Loucy (cell line): Measurements from ENCODE around the gene TP73.

ENCODE experiments used
- H2AFZ ChIP-seq: fragments of 200-600 bp; sonication (generic); 2 replicates; pipeline ENCODE4 v1.6.0; 2016; ENCODE audit warnings: antibody characterized with exemption, mild to moderate bottlenecking, low read length, moderate library complexity
- H3F3A ChIP-seq: fragments of 200-600 bp; 2 replicates; pipeline ENCODE4 v1.6.0; 2016; ENCODE audit warnings: antibody characterized with exemption, low read depth, mild to moderate bottlenecking
- H3K27me3 ChIP-seq: fragments of 200-600 bp; sonication (generic); 2 replicates; pipeline ENCODE4 v1.6.1; 2014; ENCODE audit warnings: low read length, mild to moderate bottlenecking; ENCODE audit not compliant: insufficient read depth, poor library complexity, severe bottlenecking
- H3K36me3 ChIP-seq: fragments of 200-600 bp; sonication (generic); 2 replicates; pipeline ENCODE4 v1.6.1; 2016; ENCODE audit warnings: low read length; ENCODE audit not compliant: insufficient read depth
- H3K4me1 ChIP-seq: fragments of 200-600 bp; sonication (generic); 2 replicates; pipeline ENCODE4 v1.5.1; 2014; ENCODE audit warnings: low read length, mild to moderate bottlenecking; ENCODE audit not compliant: insufficient read depth, poor library complexity, severe bottlenecking
- H3K4me2 ChIP-seq: fragments of 200-600 bp; sonication (generic); 2 replicates; pipeline ENCODE4 v1.6.0; 2014; ENCODE audit warnings: antibody characterized with exemption, low read length, low read depth, mild to moderate bottlenecking; ENCODE audit not compliant: poor library complexity, severe bottlenecking
- H3K4me3 ChIP-seq: fragments of 200-600 bp; sonication (generic); 2 replicates; pipeline ENCODE4 v1.5.1; 2014; ENCODE audit warnings: low read length, mild to moderate bottlenecking, mixed read lengths; ENCODE audit not compliant: poor library complexity, severe bottlenecking
- H3K79me2 ChIP-seq: fragments of 200-600 bp; sonication (generic); 2 replicates; pipeline ENCODE4 v1.6.1; 2014; ENCODE audit warnings: low read length; ENCODE audit not compliant: insufficient read depth
- H3K9ac ChIP-seq: fragments of 200-600 bp; sonication (generic); 2 replicates; pipeline ENCODE4 v1.6.0; 2014; ENCODE audit warnings: mild to moderate bottlenecking, low read depth, low read length, moderate library complexity; ENCODE audit not compliant: poor library complexity, severe bottlenecking
- H3K9me2 ChIP-seq: fragments of 200-600 bp; sonication (generic); replicated peaks from 2 replicates; pipeline ENCODE4 v1.6.1; 2016; ENCODE audit warnings: low read depth, low read length, mixed read lengths
- H3K9me3 ChIP-seq: fragments of 200-600 bp; sonication (generic); 2 replicates; pipeline ENCODE4 v1.6.1; 2014; ENCODE audit warnings: mild to moderate bottlenecking, antibody characterized with exemption, low read length, low read depth; ENCODE audit not compliant: insufficient read depth
- H4K20me1 ChIP-seq: fragments of 200-600 bp; sonication (generic); 2 replicates; pipeline ENCODE4 v1.6.0; 2014; ENCODE audit warnings: antibody characterized with exemption, low read length, mild to moderate bottlenecking; ENCODE audit not compliant: insufficient read depth, poor library complexity, severe bottlenecking
- EZH2phosphoT487 ChIP-seq: fragments of 200-600 bp; IDR thresholded peaks from 2 replicates; pipeline ENCODE4 v1.6.1; 2018; ENCODE audit warnings: antibody characterized with exemption, mild to moderate bottlenecking, moderate library complexity, borderline replicate concordance
- TF ChIP-seq, protein P1 (sequence below): fragments of 200-600 bp; sonication (generic); conservative IDR thresholded peaks from 2 replicates; pipeline ENCODE4 v1.5.1; 2014; ENCODE audit warnings: mild to moderate bottlenecking, antibody characterized with exemption, low read length

TP73 gene

DNA sequence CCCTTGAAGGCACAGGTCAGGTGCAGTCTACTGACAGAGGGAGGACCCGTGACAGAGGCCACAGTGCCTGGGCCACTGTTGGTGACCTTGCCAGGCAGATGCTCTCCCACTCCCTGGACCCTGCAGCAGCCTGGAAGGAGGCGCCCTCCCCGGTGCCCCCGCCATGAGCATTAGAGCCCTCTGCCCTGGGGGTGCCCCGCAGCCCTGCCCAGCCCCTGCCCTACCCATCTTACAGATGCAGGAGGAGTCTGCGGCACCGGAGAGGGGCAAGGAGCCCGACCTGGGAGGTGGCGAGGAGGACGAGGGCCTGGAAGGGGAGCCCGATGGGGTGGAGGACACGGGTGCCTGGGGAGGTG, 110.5 kb downstream of the TP73 start:
- H3K27me3 ChIP-seq = no peaks in the 10 kb centered on the region

DNA sequence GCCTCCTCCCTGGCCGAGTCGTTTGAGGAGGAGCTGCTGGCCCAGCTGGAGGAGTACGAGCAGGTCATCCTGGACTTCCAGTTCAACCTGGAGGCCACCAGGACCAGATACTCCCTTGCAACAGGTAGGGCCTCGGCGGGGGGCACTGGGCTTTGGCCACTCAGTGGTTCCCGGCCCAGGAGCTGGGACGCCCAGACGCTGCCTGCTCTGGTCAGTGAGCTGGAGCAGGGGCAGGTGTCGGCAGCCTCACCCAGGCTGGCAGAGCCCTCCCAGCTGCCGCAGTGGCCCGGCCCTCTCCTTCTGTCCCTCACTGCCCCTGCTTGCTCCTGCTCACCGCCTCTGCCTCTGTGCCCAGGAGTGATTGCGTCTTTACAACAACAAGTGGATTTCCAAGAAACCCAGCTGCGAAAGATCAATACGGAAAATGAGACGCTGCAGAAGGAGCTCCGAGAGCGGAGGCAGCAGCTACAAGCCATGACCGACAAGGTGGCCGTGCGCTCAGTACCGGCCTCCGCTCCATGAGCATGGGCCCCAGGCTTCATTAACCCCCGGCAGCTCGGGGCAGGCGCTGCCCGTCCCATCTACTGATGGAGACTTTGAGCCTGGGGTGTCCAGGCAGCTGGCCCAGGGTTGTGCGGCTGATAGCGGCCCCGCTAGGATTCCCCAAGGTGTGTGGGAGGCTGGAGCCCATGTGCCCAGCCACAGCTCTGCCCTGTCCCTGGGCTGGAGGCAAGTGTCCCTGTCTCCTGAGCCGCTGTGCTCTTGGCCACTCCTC, 111.2 kb downstream of the TP73 start:
- TF ChIP-seq, protein P1, sequence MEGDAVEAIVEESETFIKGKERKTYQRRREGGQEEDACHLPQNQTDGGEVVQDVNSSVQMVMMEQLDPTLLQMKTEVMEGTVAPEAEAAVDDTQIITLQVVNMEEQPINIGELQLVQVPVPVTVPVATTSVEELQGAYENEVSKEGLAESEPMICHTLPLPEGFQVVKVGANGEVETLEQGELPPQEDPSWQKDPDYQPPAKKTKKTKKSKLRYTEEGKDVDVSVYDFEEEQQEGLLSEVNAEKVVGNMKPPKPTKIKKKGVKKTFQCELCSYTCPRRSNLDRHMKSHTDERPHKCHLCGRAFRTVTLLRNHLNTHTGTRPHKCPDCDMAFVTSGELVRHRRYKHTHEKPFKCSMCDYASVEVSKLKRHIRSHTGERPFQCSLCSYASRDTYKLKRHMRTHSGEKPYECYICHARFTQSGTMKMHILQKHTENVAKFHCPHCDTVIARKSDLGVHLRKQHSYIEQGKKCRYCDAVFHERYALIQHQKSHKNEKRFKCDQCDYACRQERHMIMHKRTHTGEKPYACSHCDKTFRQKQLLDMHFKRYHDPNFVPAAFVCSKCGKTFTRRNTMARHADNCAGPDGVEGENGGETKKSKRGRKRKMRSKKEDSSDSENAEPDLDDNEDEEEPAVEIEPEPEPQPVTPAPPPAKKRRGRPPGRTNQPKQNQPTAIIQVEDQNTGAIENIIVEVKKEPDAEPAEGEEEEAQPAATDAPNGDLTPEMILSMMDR = no peak
- no peak for TF ChIP-seq EZH2phosphoT487
- Histone ChIP-seq H3K4me1 (no peaks in the 10 kb centered on the region), H3K4me3 (no peak overlapping the region), H3K9ac (no peak overlapping the region), H3K36me3 (no peaks in the 10 kb centered on the region), H3K4me2 (no peak overlapping the region), H3K9me2 (no peaks in the 10 kb centered on the region), H3K79me2 (no peaks in the 10 kb centered on the region), H2AFZ (no peak overlapping the region), H3F3A (no peaks in the 10 kb centered on the region), H4K20me1 (no peaks in the 10 kb centered on the region), H3K27me3 (no peaks in the 10 kb centered on the region), H3K9me3 (no peaks in the 10 kb centered on the region)

More for the DNA sequence above, 110.5 kb downstream of the TP73 start:
- no peak overlapping the region for H3K4me2 ChIP-seq
- no peaks in the 10 kb centered on the region for H3K79me2 ChIP-seq
- no peaks in the 10 kb centered on the region for H3K36me3 ChIP-seq
- H3K9me3 ChIP-seq = no peaks in the 10 kb centered on the region
- H3K4me3 ChIP-seq = no peak overlapping the region
- TF ChIP-seq, protein P1 = no peak
- no peak for TF ChIP-seq EZH2phosphoT487
- no peak overlapping the region for H2AFZ ChIP-seq
- H3K4me1 ChIP-seq = no peaks in the 10 kb centered on the region
- no peaks in the 10 kb centered on the region for H3F3A ChIP-seq
- no peaks in the 10 kb centered on the region for H3K9me2 ChIP-seq
- H3K9ac ChIP-seq = no peak overlapping the region
- H4K20me1 ChIP-seq = no peaks in the 10 kb centered on the region

DNA sequence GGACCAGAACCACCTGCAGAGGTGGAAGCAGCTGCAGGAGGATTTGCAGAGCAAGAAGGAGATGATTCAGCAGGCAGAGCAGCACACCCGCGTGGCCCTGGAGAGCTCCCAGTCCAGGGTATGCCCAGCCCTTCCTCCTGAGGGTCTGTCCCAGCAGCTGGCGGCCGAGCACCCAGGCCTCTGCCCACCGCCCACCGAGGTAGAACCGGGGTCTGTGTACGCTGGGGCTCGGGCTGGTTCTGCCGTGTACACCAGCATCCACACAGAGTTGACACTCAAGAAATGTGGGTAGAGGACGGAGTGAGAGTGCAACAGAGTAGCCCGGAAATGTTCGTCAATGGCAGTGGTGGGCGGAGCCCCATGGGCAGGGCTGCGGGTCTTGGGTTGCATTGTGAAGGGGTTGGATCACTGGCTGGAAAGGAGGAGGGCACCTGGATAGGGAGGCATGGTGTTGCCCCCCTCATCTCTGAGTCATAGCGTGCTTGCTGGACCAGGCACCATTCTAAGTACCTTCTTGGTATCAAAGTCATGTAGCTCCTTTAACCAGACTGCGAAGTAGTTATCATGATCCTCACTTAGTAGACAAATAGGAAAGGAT, 115.1 kb downstream of the TP73 start:
- Histone ChIP-seq H3K4me3 (no peak overlapping the region), H3K36me3 (no peaks in the 10 kb centered on the region), H3K79me2 (no peaks in the 10 kb centered on the region), H3K9me3 (no peaks in the 10 kb centered on the region), H4K20me1 (no peaks in the 10 kb centered on the region), H3K27me3 (no peaks in the 10 kb centered on the region), H3K9me2 (no peaks in the 10 kb centered on the region), H2AFZ (no peak overlapping the region), H3K4me2 (no peak overlapping the region), H3F3A (no peaks in the 10 kb centered on the region), H3K4me1 (no peaks in the 10 kb centered on the region), H3K9ac (no peak overlapping the region)
- TF ChIP-seq EZH2phosphoT487 = no peak
- TF ChIP-seq, protein P1 = no peak
